HEK293T (cell line): ENCODE results near the gene CABLES2.

ENCODE experiments used
- ARNT ChIP-seq: fragments of 450-650 bp; IDR thresholded peaks from 2 replicates; pipeline ENCODE4 v1.6.1; 2017; ENCODE audit warnings: mild to moderate bottlenecking
- BHLHE40 ChIP-seq: fragments of 450-650 bp; IDR thresholded peaks from 2 replicates; pipeline ENCODE4 v1.6.1; 2016; ENCODE audit warnings: mild to moderate bottlenecking, moderate library complexity, borderline replicate concordance
- FOXM1 ChIP-seq: fragments of 450-650 bp; IDR thresholded peaks from 2 replicates; pipeline ENCODE4 v1.6.1; 2017; ENCODE audit warnings: mild to moderate bottlenecking, borderline replicate concordance
- HDGF ChIP-seq: fragments of 450-650 bp; IDR thresholded peaks from 2 replicates; pipeline ENCODE4 v1.6.1; 2017; ENCODE audit warnings: antibody characterized with exemption, borderline replicate concordance
- LEF1 ChIP-seq: fragments of 450-650 bp; IDR thresholded peaks from 2 replicates; pipeline ENCODE4 v1.6.1; 2017; ENCODE audit warnings: mild to moderate bottlenecking, borderline replicate concordance
- TF ChIP-seq, protein P1 (sequence below): fragments of 450-650 bp; IDR thresholded peaks from 2 replicates; pipeline ENCODE4 v1.6.1; 2016

DNA sequence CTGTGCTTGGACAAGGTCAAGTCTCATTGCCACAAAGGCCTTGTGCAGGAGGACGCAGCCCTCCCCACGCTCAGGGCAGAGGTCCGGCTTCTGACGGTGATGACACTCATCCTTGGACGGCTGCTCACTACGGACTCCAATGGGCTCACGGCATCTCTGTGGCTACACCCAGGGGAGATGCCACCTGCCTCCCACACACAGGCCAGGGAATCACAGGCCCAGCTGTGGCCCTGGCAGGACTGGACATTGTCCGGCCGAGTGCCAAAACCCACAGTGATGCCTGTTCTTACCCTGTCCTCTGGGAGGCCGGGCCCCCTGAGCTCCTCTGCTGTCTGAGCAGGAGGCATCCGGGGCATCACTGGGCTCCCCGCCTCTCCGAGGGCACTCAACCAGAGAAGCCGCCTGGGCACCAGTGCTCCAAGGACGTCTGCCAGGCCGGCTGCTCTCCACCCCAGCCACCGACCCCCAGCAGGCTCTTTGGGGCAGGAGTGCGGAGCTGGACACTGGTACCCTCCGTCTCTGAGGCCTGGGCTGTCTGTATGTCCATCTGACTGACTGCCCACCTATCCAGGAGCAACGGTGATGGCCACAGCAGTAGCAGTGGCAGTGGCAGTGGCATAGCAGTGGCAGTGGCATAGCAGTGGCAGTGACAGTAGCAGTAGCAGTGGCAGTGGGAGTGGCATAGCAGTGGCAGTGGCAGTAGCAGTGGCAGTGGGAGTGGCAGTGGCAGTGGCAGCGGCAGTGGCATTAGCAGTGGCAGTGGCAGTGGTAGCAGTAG is 18.4 kb upstream of the CABLES2 start:
- TF ChIP-seq, protein P1, sequence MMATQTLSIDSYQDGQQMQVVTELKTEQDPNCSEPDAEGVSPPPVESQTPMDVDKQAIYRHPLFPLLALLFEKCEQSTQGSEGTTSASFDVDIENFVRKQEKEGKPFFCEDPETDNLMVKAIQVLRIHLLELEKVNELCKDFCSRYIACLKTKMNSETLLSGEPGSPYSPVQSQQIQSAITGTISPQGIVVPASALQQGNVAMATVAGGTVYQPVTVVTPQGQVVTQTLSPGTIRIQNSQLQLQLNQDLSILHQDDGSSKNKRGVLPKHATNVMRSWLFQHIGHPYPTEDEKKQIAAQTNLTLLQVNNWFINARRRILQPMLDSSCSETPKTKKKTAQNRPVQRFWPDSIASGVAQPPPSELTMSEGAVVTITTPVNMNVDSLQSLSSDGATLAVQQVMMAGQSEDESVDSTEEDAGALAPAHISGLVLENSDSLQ: no peak
- TF ChIP-seq BHLHE40: no peak
- no peak for TF ChIP-seq ARNT
- no peak for TF ChIP-seq LEF1
- no peak for TF ChIP-seq HDGF
- TF ChIP-seq FOXM1: no peak
